Measurements from ENCODE around the gene NF1.

DNA sequence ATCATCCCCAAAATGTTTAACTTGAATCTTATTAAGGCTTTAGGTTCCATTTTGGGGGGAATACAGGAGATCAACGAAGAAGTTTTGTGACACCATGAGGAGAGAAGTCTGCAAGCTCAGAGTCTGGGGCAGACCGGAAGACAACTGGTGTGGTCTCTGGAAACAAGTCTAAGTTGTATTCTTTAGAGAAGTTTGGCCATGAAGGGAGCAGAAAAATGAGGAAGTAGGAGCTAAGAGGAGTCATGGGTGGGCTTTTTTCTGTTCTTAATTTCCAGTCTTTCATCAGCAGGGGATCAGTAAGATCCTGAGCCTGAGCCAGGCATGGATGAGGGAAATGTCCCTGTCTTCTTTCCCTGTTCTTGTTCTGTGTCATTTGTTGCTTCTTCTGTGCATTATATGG lies 35.8 kb upstream of the NF1 start:
- TF ChIP-seq, protein P1, sequence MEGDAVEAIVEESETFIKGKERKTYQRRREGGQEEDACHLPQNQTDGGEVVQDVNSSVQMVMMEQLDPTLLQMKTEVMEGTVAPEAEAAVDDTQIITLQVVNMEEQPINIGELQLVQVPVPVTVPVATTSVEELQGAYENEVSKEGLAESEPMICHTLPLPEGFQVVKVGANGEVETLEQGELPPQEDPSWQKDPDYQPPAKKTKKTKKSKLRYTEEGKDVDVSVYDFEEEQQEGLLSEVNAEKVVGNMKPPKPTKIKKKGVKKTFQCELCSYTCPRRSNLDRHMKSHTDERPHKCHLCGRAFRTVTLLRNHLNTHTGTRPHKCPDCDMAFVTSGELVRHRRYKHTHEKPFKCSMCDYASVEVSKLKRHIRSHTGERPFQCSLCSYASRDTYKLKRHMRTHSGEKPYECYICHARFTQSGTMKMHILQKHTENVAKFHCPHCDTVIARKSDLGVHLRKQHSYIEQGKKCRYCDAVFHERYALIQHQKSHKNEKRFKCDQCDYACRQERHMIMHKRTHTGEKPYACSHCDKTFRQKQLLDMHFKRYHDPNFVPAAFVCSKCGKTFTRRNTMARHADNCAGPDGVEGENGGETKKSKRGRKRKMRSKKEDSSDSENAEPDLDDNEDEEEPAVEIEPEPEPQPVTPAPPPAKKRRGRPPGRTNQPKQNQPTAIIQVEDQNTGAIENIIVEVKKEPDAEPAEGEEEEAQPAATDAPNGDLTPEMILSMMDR (IDR thresholded peaks at IDR 0.05), result no peak
- no peak for TF ChIP-seq POLR2A (IDR thresholded peaks at IDR 0.05)

Data from Peyer's patch (tissue), 4 donors.